Adrenal gland (tissue), 12 donors: Measurements from ENCODE around the gene PCYOX1L. TPM values are rescaled to one million over a fixed set of nuclear protein-coding genes. Genes with fewer than 3 reads are reported as not detected.

ENCODE experiments used
- DNase-seq, 7 donors: peaks; one replicate each; pipeline ENCODE4 v3.0.0-alpha.2; 2019 to 2020
- H3K27ac ChIP-seq, 5 donors: fragments of 200-600 bp; sonication (generic) in 4 of 5; 1 replicate in 3 of 5; 2 replicates in 2 of 5; pipeline versions ENCODE4 v1.5.1 to v1.8.0; 2016 to 2020; ENCODE audit warnings: mild to moderate bottlenecking in 1 of 5
- H3K27me3 ChIP-seq: fragments of 200-600 bp; 2 replicates; pipeline ENCODE4 v1.8.0; 2021
- H3K36me3 ChIP-seq, 2 donors: fragments of 200-600 bp; replicated peaks in 1 of 2; 1 replicate in 1 of 2; 2 replicates in 1 of 2; pipeline versions ENCODE4 v1.5.1 to v1.8.0; 2018 to 2022
- H3K4me1 ChIP-seq, 2 donors: fragments of 200-600 bp; replicated peaks in 1 of 2; 1 replicate in 1 of 2; 2 replicates in 1 of 2; pipeline versions ENCODE4 v1.5.1 to v1.8.0; 2018 to 2021
- H3K4me3 ChIP-seq, 4 donors: fragments of 200-600 bp; sonication (generic) in 3 of 4; one replicate each; pipeline ENCODE4 v1.5.1; 2016 to 2018
- H3K9me3 ChIP-seq, 3 donors: fragments of 200-600 bp; sonication (generic) in 1 of 3; replicated peaks in 1 of 3; 1 replicate in 2 of 3; 2 replicates in 1 of 3; pipeline versions ENCODE4 v1.5.1 to v1.8.0; 2016 to 2021
- CTCF ChIP-seq, 6 experiments: fragments of 450-650 bp in 4 of 6; fragments of 200-600 bp in 2 of 6; sonication (generic) in 1 of 6; IDR thresholded peaks; 1 replicate in 5 of 6; 2 replicates in 1 of 6; pipeline versions ENCODE4 v1.5.1 to v1.8.0; 2016 to 2021; ENCODE audit warnings: antibody characterized with exemption in 6 of 6, mild to moderate bottlenecking in 2 of 6, moderate library complexity in 1 of 6
- POLR2A ChIP-seq, 2 donors: fragments of 450-650 bp; IDR thresholded peaks; one replicate each; pipeline ENCODE4 v1.6.1; 2017; ENCODE audit warnings: antibody characterized with exemption in 2 of 2, mild to moderate bottlenecking in 2 of 2, moderate library complexity in 1 of 2
- WGBS, 4 donors: extraction: QIAGEN DNeasy Blood & Tissue Kit in 2 of 4; methylation state at CpG; one replicate each; pipeline versions ENCODE4 v1.1.5 to v1.1.7; 2013 to 2017; 5-methylcytosine and 5-hydroxymethylcytosine counted together
- intact Hi-C, 2 donors: fragments of 100-400 bp; cut with DNase I; formaldehyde crosslinking; loops; one replicate each; pipeline versions ENCODE4 v1.14.1 to v1.15.0; 2022 to 2023
- polyA plus RNA-seq, 3 donors: library from polyadenylated mRNA; stranded (reverse); fragments of 200-250 nt in 2 of 3; fragments of 350-450 nt in 1 of 3; fragmentation: Illumina TruSeq in 1 of 3; extraction: RNeasy Lipid Tissue Mini Kit (QIAGEN cat#74804) in 1 of 3; gene quantifications; one replicate each; pipeline ENCODE4 v1.2.3, GENCODE V29; 2013 to 2014
- total RNA-seq, 9 donors: library from RNA; depleted of rRNA in 4 of 9; stranded (reverse); fragments of >200 nt in 4 of 9; fragments of 120-200 nt in 1 of 9; fragmentation: NEBNext Ultra II Directional in 1 of 9; extraction: Animal tissue kit (Norgen Biotek cat#: 25700) in 1 of 9; gene quantifications; one replicate each; pipeline versions ENCODE4 v1.1.0 to v1.2.4, GENCODE V29; 2013 to 2023
- donor health status: healthy with polysubstance abuse.
- donor health status: Bipolar disorder and iron deficiency.
- donor health status: DM: yes; HTN: yes; CAD: no.
- donor health status: DM: no; HTN: no; CAD: no.
- donor health status: DM: no; HTN: no; CAD: no.
- donor health status: DM: yes; HTN: yes; CAD: no.

PCYOX1L gene
- total and polyA plus RNA-seq, 12 donors = 4.7 to 17.1 (median 9.4) TPM

- Histone ChIP-seq H3K4me1 (peaks cover 0 to 7% of the 10 kb centered on the region in 2 donors), H3K9me3 (no peaks in the 10 kb centered on the region), H3K27ac (peak overlapping the region in 3 of 5 donors; percentile 24 to 75 (median 56)), H3K36me3 (no peaks in the 10 kb centered on the region), H3K27me3 (no peaks in the 10 kb centered on the region), H3K4me3 (peak overlapping the region in 1 of 4 donors; percentile 30)
- TF ChIP-seq CTCF (IDR thresholded peaks at IDR 0.05) = no peak
- TF ChIP-seq POLR2A (IDR thresholded peaks at IDR 0.05) = no peak
- peak in 6 of 7 donors; percentile 52 to 66 (median 62) for DNase-seq
- intact Hi-C loops = no loop called here
- WGBS, 4 donors = 70 to 93% (median 74%) methylated on average over 6 to 8 of the region's 8 CpGs
Measured at GRCh38 chr5:149412783-149413476, 55.1 kb downstream of the PCYOX1L start.

GRCh38 chr5:149413477-149414210 lies 55.8 kb downstream of the PCYOX1L start:
- DNase-seq = peak in 1 of 7 donors; percentile 7
- WGBS, 4 donors = 81 to 88% (median 86%) methylated on average over 16 of the region's 16 CpGs
- TF ChIP-seq CTCF (IDR thresholded peaks at IDR 0.05) (no peak), POLR2A (IDR thresholded peaks at IDR 0.05) (no peak)
- H3K4me3 ChIP-seq = no peak overlapping the region
- H3K27ac ChIP-seq = peak overlapping the region in 2 of 5 donors; percentile 56 to 75
- no peaks in the 10 kb centered on the region for H3K27me3 ChIP-seq
- H3K36me3 ChIP-seq = no peaks in the 10 kb centered on the region
- H3K9me3 ChIP-seq = no peaks in the 10 kb centered on the region
- peaks cover 0 to 7% of the 10 kb centered on the region in 2 donors for H3K4me1 ChIP-seq
- intact Hi-C loops = no loop called here

GRCh38 chr5:149414405-149415065 lies 56.7 kb downstream of the PCYOX1L start:
- no peaks in the 10 kb centered on the region for H3K36me3 ChIP-seq
- H3K27ac ChIP-seq = peak overlapping the region in 2 of 5 donors; percentile 55 to 56
- H3K27me3 ChIP-seq = no peaks in the 10 kb centered on the region
- no peak for DNase-seq
- H3K9me3 ChIP-seq = no peaks in the 10 kb centered on the region
- WGBS, 4 donors = 63 to 75% (median 71%) methylated on average over 7 of the region's 7 CpGs
- H3K4me1 ChIP-seq = peaks cover under 1 to 16% of the 10 kb centered on the region in 2 donors
- H3K4me3 ChIP-seq = no peak overlapping the region
- intact Hi-C loops = no loop called here
- TF ChIP-seq POLR2A (IDR thresholded peaks at IDR 0.05) (no peak), CTCF (IDR thresholded peaks at IDR 0.05) (no peak)
